GM23248 (cell line): Measurements from ENCODE around the gene RABGAP1L.

ENCODE experiments used
- EZH2 ChIP-seq: fragments of 200-600 bp; sonication (generic); IDR thresholded peaks from 2 replicates; pipeline ENCODE4 v1.6.1; 2018; ENCODE audit warnings: antibody characterized with exemption, mild to moderate bottlenecking; ENCODE audit not compliant: insufficient read depth, poor library complexity, severe bottlenecking
- EZH2phosphoT487 ChIP-seq: fragments of 200-600 bp; sonication (generic); IDR thresholded peaks from 2 replicates; pipeline ENCODE4 v1.6.1; 2018; ENCODE audit warnings: antibody characterized with exemption, moderate library complexity, mild to moderate bottlenecking, low read depth; ENCODE audit not compliant: insufficient read depth

- TF ChIP-seq EZH2, result no peak
- TF ChIP-seq EZH2phosphoT487, result no peak
Observed at GRCh38 chr1:174898102-174898797, 738.9 kb downstream of the RABGAP1L start.
